NCI-H2029 treated with DMSO at 0.1 percent for 48 hours (cell line): ENCODE data around the gene OMG.
"Not testable (repeated sequence)": the region's sequence is repeated elsewhere in the genome, so short reads cannot be mapped to it uniquely, and the experiment has no call there.

ENCODE experiments used
- DNase-seq: peaks from one replicate; lab custom pipeline; 2025; lab: John Stamatoyannopoulos, UW

Gene OMG, protein sequence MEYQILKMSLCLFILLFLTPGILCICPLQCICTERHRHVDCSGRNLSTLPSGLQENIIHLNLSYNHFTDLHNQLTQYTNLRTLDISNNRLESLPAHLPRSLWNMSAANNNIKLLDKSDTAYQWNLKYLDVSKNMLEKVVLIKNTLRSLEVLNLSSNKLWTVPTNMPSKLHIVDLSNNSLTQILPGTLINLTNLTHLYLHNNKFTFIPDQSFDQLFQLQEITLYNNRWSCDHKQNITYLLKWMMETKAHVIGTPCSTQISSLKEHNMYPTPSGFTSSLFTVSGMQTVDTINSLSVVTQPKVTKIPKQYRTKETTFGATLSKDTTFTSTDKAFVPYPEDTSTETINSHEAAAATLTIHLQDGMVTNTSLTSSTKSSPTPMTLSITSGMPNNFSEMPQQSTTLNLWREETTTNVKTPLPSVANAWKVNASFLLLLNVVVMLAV

DNA sequence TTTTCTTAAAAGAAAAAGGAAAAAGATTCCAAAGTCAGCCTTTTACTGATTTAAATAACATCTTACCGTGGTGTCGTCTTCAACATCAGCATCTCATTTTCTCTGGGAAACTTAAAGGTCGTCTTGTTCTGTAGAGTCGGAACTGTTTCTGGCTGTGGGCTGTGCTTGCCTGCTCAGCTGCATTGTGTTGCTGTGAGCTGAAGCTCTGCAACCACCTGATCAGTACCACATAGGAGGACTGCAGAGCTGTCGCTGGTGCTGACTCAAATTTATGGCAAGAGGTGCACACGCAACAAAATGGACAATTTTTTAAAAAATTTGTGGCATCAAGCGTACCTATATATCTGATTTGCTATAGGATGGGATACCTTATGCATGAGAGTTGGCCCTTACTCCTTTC is at the start of gene OMG:
TSS of gene OMG (minus strand) at position 150 of the 400 bp plus-strand sequence. CDS start 908 bp downstream, outside the sequence.
- no peak for DNase-seq

DNA sequence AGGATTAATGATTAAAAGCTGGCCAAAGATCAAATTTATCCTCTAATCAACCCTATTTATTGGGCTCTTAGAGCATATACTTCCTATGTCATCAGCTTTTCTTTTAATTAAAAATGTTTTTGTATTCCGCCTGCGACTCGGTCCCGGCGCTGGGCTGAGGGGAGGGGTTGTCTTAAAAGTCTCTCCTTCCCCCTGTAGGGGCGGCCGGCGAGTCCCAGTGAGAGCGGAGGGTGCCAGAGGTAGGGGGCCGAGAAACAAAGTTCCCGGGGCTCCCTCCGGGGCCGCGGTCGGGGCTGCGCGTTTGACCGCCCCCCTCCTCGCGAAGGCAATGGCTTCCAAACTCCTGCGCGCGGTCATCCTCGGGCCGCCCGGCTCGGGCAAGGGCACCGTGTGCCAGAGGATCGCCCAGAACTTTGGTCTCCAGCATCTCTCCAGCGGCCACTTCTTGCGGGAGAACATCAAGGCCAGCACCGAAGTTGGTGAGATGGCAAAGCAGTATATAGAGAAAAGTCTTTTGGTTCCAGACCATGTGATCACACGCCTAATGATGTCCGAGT is 48.2 kb upstream of the OMG start:
- not testable (repeated sequence) for DNase-seq

DNA sequence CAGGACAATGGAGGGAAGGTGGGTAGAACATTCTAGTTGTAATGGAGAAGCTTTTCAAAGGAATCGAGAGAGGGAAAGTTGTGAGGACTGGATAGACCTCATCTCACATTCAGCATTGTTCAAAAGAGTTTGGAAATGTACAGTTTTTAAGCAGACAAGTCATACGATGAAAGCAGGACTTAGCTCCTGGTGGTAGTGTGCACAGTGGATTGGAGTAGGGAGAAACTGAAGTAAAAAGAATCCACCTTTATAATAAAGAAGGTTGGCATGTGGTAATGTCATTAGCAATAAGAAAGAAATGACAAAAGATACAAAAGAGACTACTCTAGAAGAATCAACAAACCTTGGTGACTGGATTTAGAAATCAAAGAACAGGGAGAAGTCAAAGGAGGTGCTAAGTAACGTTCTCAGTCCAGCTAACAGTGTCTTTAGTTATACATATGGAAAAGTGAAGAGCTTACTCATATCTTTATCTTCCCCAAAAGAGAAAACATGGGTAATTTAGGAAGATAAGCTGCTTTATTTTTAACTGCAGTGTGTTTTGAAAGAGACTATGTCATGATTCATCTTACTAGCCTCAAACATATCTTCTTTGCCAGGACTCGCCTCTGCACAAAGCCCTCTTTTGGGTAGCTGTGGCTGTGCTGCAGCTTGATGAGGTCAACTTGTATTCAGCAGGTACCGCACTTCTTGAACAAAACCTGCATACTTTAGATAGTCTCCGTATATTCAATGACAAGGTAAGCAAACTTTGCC is 43.0 kb upstream of the OMG start:
- DNase-seq: no peak

DNA sequence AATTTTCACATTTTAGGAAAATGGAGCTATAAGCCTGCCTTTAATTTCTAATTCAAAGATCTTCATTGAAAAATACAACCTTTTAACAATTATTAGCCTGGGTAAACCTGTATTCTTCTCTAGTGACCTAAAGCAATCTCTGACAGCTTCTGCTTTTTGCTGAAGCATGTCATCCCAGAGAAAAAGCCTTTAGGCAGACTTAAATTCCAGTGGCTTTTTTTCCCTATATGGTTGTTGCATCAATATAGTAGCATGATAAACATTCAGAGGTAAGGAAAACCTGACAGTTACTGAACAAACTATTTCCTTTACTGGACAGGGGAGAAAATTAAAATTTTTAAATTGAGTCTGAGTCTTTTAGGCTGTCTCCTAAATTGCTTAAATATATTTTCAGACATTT is 32.2 kb upstream of the OMG start:
- no peak for DNase-seq

DNA sequence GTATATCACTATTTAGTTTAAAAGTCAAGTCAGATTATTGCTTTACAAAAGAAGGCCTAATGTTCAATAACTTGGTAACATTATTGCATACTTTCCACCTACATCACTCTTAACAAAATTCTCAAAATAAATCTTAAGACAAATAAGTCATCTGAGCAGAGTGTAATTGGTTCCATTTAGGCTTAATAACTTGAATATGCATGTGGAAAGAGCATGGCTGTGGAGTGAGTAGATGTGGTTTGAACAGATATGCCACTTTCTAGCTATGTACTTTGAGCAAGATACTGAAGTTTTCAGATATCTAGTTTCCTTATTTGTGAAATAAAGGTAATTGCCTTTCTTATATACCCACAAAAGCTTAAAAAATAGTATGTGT is 31.1 kb upstream of the OMG start:
- DNase-seq: no peak

DNA sequence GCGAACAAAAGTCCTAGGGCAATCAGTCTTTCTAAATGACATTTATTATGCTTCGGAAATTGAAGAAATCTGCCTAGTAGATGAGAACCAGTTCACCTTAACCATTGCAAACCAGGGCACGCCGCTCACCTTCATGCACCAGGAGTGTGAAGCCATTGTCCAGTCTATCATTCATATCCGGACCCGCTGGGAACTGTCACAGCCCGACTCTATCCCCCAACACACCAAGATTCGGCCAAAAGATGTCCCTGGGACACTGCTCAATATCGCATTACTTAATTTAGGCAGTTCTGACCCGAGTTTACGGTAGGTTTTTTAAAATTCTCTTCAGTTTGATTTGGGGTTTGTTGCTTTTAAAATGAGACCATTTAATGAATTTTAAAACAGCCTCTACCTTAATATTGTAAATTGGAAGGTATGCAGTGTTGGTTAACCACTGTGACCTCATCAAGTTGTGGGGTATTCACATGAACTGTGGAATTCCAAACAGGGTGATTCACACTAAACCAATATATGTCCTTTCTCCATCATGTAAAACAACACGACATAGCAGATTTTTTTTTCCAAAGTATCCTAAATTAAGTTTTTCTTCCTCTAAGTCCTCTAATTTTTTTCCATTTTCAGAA is 30.6 kb upstream of the OMG start:
- no peak for DNase-seq

DNA sequence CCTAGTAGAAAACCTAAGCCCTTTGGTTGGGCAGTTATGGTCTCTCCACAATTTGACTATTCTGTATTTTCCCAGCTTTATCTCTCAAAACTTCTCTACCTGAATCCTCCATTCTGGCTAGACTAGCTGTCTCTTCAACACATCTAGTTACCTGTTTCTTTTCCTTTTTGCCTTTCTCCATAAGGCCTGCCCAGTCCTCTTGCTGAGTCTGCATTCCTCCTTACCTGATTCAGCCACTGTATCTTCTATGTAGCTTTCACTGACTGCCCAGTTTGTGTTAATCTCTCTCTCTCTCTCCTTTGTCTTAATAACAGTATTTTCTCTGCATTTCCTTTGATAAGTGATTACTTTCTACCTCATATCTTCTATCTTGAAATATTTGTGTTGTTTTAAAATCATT is 26.5 kb upstream of the OMG start:
- DNase-seq: no peak

DNA sequence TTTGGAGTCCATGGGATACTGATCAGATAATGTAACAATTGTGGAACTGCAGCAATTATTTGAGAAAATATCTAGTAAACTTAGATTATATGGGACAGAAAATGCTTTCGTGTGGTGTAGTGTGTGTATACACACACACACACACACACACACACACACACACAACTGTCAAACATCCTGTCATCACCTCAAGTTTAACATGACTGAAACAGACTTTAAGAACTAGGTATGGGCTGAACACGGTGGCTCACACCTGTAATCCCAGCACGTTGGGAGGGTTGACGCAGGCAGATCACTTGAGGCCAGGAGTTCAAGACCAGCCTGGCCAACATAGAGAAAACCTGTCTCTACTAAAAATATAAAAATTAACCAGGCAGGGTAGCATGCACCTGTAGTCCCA is 24.9 kb upstream of the OMG start:
- no peak for DNase-seq

DNA sequence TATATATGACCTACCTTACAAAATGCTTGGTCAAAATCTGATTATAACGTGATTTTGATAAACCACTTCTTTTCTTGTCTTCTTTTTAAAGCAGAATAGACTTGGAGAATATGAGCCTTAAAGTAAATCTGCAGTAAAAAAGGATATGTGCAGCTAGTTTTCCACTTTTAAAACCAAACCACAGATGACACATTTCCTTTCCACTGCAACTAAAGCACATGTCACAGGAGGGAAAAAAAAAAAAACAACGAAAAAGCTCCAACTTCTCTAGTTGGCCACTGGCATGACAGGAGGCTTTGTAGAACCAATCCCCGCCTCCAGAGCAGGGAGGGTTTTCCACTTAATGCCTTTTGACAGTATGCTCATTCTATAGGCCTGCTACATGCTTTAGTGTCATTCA is 24.4 kb upstream of the OMG start, which contains the start of gene EVI2A:
TSS of gene EVI2A (minus strand) at position 142 of the 400 bp plus-strand sequence. CDS start 2,609 bp downstream, outside the sequence.
- no peak for DNase-seq

DNA sequence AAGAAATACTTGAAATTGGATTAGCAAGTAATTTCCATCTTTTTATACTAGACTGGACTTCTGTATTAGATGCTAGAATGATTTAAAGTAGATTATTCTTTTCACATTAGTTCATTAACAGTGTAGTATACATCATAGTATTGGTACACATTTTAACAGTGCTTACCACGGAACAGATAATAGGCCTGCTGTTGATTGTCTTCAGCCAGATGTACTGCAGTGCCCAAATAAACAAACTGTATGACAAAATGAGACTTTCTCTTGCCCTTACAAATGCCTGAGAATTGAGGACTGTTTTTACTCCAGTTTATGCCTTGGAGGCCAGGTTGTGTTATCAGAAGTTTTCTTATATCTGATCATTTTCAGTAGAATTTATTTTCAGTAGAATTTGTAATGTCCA is 23.8 kb upstream of the OMG start:
- DNase-seq: no peak

DNA sequence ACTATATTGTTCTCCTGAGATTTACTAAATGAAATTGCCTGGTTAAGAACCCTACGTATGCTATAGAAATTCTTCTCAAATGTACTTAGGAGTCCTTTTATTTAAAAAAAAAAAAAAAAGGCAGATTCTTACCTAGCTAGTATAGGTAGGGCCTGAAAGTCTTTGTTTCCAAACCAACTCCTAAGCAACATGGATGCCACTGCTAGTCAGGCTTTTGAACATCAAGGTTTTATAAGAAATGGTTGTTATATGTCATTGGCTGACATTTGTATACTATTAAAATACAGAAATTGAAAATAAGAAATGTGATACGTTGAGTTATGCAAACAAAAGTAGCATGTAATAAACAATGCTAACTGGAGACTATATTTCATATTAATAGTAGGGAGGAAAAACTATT is 23.2 kb upstream of the OMG start:
- no peak for DNase-seq

DNA sequence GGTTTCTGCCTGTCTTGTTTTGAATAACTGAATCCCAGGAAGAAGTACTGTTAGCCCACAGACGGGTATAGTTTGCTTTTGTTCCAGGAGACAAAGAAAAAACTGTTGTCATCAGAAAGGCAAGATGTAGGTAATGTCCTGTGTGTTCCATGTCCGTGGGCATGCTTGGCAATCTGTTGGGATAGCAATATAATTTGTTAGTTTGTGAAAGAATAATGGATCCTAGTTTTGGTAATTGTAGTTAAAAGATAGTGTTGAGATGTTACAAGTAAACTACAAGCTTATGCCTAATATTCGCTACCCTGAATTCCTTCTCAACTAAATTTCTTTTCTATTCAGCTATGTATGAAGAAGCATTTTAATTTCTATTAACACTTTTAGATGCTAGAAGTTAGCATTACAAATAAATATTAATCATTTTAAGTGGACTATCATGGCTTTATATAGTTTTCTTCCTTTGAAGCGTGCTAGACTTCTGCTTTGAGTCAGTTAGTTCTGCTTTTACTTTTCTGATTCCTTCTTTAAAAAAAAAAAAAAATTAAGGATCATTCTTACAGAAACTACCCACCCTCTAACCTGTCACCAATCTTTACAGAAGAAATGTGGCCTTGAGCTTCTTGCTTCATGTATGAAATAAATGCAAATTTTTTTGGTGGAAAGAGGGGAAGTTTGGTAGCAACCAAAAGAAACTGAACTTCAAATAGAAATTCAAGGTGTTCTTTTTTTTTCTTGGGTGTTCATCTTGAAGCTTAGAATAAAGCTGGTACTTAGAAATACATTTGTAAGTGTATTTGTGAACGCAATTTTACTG is 22.0 kb upstream of the OMG start:
- DNase-seq: peak; percentile 78

DNA sequence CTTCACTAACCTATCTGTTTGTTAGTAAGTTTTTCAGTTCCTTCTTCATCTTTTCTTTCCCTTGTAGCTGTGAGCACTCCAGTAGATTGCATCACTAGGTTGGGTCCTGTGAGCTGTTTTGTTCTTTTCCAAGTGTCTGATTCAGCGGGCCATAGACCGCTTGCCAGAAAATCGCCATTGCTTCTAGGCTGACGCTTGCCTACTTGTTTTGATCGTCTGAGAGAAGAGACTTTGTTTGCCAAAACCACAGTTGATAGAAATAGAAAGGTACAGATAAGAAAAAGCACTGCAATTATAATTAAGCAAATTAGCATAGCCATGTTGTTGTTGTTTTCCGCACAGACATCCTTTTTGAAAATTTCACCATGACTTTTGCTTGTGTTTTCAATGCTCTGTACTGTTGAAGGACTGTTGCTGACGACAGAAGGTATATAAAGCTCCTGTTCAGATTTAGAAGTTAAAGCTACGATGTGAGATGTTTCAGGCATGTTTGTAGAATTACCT is 21.3 kb upstream of the OMG start:
- peak; percentile 78 for DNase-seq

DNA sequence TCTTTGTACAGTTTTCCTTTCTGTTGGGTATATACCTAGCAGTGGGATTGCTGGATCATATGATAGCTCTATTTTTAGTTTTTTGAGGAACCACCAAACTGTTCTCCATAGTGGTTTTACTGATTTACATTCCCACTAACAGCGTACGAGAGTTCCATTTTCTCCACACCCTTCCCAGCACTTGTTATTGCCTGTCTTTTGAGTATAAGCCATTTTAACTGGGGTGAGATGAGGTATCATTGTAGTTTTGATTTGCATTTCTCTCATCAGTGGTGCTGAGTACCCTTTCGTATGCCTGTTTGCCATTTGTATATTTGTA is 17.7 kb upstream of the OMG start:
- DNase-seq: no peak

DNA sequence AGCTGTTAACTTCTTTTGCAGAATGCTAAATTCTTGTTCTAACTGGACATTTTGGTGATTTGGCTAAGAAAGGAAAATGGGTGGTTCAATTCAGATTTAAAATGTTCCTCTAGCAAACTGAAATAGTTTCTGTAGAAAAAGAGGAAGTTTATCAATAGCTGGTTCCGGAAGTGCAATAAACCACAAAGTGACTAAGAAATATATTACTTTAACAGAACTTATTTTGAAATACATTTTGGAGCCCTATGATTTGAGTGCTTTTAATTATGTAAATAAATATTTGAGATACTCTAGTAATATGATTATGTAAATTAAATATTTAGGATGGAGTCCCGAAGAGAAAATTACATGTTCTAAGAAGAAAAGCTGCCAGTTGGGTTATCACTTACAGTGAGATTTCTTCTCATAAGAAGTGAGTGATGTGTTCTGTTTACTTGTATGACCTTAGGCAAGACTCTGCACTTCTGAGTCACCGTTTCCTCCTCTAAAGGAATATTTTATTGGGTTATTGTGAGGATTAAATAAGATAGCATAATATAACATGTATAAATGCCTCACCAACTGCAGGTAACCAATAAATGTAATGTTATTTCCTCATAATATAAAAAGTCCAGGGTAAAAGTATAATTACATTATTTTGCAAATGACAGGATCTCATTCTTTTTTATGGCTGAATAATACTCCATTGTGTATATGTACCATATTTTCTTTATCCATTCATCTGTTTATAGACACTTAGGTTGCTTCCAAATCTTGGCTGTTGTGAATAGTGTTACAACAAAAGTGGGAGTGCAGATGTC is 17.1 kb upstream of the OMG start, which contains the start of gene EVI2B:
TSS of gene EVI2B (minus strand) at position 73 of the 800 bp plus-strand sequence. CDS start 8,445 bp downstream, outside the sequence.
- DNase-seq: no peak

DNA sequence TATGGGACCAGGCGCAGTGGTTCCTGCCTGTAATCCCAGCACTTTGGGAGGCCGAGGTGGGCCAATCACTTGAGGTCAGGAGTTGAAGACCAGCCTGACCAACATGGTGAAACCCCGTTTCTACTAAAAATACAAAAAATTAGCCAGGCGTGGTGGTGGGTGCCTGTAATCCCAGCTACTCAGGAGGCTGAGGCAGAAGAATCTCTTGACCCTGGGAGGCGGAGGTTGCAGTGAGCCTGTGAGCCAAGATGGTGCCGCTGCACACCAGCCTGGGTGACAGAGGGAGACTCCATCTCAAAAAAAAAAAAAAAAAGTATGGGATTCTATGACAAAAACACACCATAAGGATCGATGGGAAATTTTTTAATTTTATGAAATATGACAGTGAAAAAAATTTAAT is 15.2 kb upstream of the OMG start:
- not testable (repeated sequence) for DNase-seq

DNA sequence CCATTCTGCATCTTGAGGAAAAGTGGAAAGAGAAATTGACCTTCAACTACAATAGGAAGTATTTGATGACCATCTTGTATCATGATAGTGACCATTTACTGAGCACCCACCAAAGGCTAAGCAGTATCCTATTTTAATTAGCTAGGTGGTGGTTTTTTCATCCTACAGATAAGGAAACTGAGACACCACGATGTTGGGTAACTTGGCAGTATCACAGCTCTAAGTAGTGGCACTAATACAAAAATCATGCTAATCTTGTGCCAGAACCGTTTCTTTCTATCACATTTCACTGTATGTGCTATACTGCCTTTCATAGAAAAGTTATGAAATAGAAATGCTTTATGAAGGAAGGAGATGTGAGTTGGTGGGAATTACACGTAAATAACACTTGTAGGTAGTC is 14.5 kb upstream of the OMG start:
- DNase-seq: no peak

DNA sequence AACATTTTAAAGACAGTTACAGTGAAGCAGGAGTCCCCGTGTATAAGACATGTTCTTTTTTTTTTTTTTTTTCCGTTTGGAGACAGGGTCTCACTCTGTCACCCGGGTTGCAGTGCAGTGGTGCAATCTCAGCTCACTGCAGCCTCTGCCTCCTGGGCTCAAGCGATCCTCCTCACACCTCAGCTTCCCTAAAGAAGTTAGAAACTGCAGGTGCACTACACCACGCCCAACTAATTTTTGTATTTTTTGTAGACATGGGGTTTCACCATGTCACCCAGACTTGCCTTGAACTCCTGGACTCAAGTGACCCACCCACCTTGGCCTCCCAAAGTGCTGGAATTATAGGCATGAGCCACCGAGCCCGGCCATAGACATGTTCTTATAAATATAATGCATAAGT is 13.8 kb upstream of the OMG start:
- no peak for DNase-seq

DNA sequence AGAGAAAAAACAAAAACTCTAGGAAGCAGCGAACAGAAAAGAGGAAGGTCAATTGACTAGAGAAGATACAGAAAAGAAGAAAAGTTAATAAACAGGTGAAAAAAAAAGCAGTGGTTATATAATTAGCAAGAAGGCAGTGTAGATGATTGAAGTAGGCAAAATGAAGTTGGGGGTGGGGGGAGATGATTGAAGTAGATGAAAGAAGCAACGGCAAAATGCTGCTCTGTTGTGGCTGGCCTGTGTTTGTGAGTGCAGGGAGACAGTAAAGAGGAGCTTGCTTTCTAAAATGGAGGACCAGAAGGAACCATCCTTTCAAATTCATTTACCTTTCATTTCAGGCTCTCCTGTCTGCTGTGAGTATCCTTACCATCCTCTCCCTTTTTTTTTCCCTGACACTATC is 13.2 kb upstream of the OMG start:
- DNase-seq: no peak

DNA sequence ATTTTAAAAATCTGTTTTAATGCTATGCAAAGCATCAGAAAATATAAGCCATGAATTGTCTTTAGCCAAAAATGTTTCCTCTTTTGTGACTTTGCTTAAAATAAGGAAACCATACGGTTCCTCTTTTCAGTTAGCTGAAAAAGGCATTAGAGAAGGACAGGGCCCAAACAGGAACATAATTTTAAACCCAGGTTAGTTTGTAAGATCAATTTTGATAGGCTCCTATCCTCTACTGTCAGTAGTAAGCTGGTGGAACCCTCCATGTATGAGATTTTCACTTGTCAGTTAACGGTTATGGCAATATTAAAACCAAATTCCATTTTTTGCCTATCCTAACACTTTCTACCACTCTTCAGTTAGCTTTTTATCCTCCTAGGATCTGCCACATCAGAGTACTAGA is 12.5 kb upstream of the OMG start:
- DNase-seq: no peak
